Esophagus muscularis mucosa (tissue), 4 donors: ENCODE measurements around the gene FZD10. TPM values are rescaled to one million over a fixed set of nuclear protein-coding genes. Genes with fewer than 3 reads are reported as not detected.

Experiments used
- DNase-seq: peaks from one replicate; pipeline ENCODE4 v3.0.0-alpha.2; 2017; ENCODE audit errors: extremely low spot score
- H3K27ac ChIP-seq, 4 donors: fragments of 200-600 bp; sonication (generic); replicated peaks in 1 of 4; 1 replicate in 3 of 4; 2 replicates in 1 of 4; pipeline ENCODE4 v1.5.1; 2016 to 2019; ENCODE audit warnings: mild to moderate bottlenecking in 1 of 4
- H3K27me3 ChIP-seq, 4 donors: fragments of 200-600 bp; sonication (generic); one replicate each; pipeline versions ENCODE4 v1.5.1 to v1.6.0; 2016 to 2019
- H3K36me3 ChIP-seq, 4 donors: fragments of 200-600 bp; sonication (generic); one replicate each; pipeline ENCODE4 v1.5.1; 2016 to 2019
- H3K4me1 ChIP-seq, 4 donors: fragments of 200-600 bp; sonication (generic); one replicate each; pipeline ENCODE4 v1.5.1; 2016 to 2019
- H3K4me3 ChIP-seq, 4 donors: fragments of 200-600 bp; sonication (generic); 1 replicate in 2 of 4; 2 replicates in 2 of 4; pipeline ENCODE4 v1.5.1; 2016 to 2019; ENCODE audit warnings: mild to moderate bottlenecking in 4 of 4, moderate library complexity in 1 of 4
- H3K9me3 ChIP-seq, 4 donors: fragments of 200-600 bp; sonication (generic); 1 replicate in 3 of 4; 2 replicates in 1 of 4; pipeline ENCODE4 v1.5.1; 2016 to 2019
- EP300 ChIP-seq: sonication (generic); formaldehyde crosslinking; IDR thresholded peaks from one replicate; pipeline ENCODE4 v1.6.1; 2017; ENCODE audit warnings: antibody characterized with exemption
- POLR2A ChIP-seq: fragments of 450-650 bp; IDR thresholded peaks from one replicate; pipeline ENCODE4 v1.6.1; 2017; ENCODE audit warnings: antibody characterized with exemption, moderate library complexity, mild to moderate bottlenecking, low read depth
- POLR2AphosphoS5 ChIP-seq, 2 donors: sonication (generic); formaldehyde crosslinking; IDR thresholded peaks; one replicate each; pipeline ENCODE4 v1.6.1; 2017; ENCODE audit warnings: antibody characterized with exemption in 2 of 2
- WGBS: methylation state at CpG from one replicate; pipeline ENCODE4 v1.1.5; 2018; 5-methylcytosine and 5-hydroxymethylcytosine counted together
- intact Hi-C: fragments of 100-400 bp; cut with DNase I; formaldehyde crosslinking; loops from one replicate; pipeline ENCODE4 v1.15.1; 2023
- total RNA-seq, 4 donors: library from RNA; depleted of rRNA; stranded (reverse); fragments of >200 nt; gene quantifications; one replicate each; pipeline versions ENCODE4 v1.1.0 to v1.2.1, GENCODE V29; 2016
- TF ChIP-seq, protein P1 (sequence below), 3 experiments: fragments of 200-600 bp in 2 of 3; fragments of 450-650 bp in 1 of 3; sonication (generic) in 2 of 3; IDR thresholded peaks; one replicate each; pipeline ENCODE4 v1.5.1; 2017 to 2019; ENCODE audit warnings: antibody characterized with exemption in 3 of 3, mild to moderate bottlenecking in 2 of 3, moderate library complexity in 1 of 3

The FZD10 gene
- total RNA-seq, 4 donors from 2014 or later, result 0.42 to 1.5 (median 1.0) TPM

- Histone ChIP-seq H3K27me3 (peaks cover 0 to 86% (median 19%) of the 10 kb centered on the region in 4 donors), H3K27ac (no peak overlapping the region), H3K4me3 (no peak overlapping the region), H3K4me1 (peaks cover 14 to 27% (median 26%) of the 10 kb centered on the region in 4 donors), H3K9me3 (no peaks in the 10 kb centered on the region), H3K36me3 (no peaks in the 10 kb centered on the region)
- intact Hi-C loops, result no loop called here
- DNase-seq, result no peak
- TF ChIP-seq EP300 (no peak), POLR2AphosphoS5 (IDR thresholded peaks at IDR 0.05) (no peak), POLR2A (no peak)
- TF ChIP-seq, protein P1, sequence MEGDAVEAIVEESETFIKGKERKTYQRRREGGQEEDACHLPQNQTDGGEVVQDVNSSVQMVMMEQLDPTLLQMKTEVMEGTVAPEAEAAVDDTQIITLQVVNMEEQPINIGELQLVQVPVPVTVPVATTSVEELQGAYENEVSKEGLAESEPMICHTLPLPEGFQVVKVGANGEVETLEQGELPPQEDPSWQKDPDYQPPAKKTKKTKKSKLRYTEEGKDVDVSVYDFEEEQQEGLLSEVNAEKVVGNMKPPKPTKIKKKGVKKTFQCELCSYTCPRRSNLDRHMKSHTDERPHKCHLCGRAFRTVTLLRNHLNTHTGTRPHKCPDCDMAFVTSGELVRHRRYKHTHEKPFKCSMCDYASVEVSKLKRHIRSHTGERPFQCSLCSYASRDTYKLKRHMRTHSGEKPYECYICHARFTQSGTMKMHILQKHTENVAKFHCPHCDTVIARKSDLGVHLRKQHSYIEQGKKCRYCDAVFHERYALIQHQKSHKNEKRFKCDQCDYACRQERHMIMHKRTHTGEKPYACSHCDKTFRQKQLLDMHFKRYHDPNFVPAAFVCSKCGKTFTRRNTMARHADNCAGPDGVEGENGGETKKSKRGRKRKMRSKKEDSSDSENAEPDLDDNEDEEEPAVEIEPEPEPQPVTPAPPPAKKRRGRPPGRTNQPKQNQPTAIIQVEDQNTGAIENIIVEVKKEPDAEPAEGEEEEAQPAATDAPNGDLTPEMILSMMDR (IDR thresholded peaks at IDR 0.05), result no peak
- 67% methylated on average over 15 of the region's 15 CpGs for WGBS
Measured at GRCh38 chr12:130157998-130158753, 4.1 kb upstream of the FZD10 start.

GRCh38 chr12:130158754-130159059, 3.6 kb upstream of the FZD10 start:
- Histone ChIP-seq H3K27me3 (peaks cover 0 to 91% (median 21%) of the 10 kb centered on the region in 4 donors), H3K36me3 (no peaks in the 10 kb centered on the region)
- intact Hi-C loops, result no loop called here

DNA sequence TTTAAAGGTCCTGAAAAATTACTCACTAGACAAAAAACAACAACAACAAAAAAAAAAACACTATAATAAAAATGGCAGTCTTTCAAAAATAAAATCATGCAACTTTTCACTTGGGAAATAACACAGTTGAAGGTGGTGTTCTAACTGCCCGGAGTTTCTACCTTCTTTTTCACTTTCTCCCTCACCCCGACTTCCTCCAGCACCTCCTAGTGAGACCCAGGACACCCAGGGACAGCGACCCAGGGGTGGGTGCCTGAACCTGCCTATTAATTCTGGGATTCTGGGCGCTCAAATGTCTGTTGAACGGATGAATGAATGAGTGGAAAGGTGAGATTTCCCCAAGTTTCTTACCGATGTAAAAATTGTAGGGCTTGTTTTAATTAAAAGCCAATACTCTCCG, 2.0 kb upstream of the FZD10 start:
- peak overlapping the region in 1 of 4 donors; percentile 2 for H3K27ac ChIP-seq
- H3K4me3 ChIP-seq, result peak overlapping the region in 2 of 4 donors; percentile 49 to 52
- TF ChIP-seq EP300 (no peak), POLR2A (no peak), POLR2AphosphoS5 (IDR thresholded peaks at IDR 0.05) (no peak)
- TF ChIP-seq, protein P1 (IDR thresholded peaks at IDR 0.05), result no peak
- DNase-seq, result no peak
- H3K36me3 ChIP-seq, result no peaks in the 10 kb centered on the region
- 27% methylated on average over 7 of the region's 7 CpGs for WGBS
- H3K4me1 ChIP-seq, result peaks cover 14 to 31% (median 29%) of the 10 kb centered on the region in 4 donors
- intact Hi-C loops, result no loop called here
- H3K9me3 ChIP-seq, result no peaks in the 10 kb centered on the region
- H3K27me3 ChIP-seq, result peaks cover 0 to 90% (median 22%) of the 10 kb centered on the region in 4 donors

More at GRCh38 chr12:130158754-130159059, 3.6 kb upstream of the FZD10 start:
- Histone ChIP-seq H3K4me3 (no peak overlapping the region), H3K9me3 (no peaks in the 10 kb centered on the region), H3K27ac (no peak overlapping the region), H3K4me1 (peaks cover 14 to 31% (median 29%) of the 10 kb centered on the region in 4 donors)
- no peak for TF ChIP-seq POLR2AphosphoS5 (IDR thresholded peaks at IDR 0.05)
- no peak for TF ChIP-seq EP300
- TF ChIP-seq POLR2A, result no peak
- TF ChIP-seq, protein P1 (IDR thresholded peaks at IDR 0.05), result no peak
- 79% methylated on average over 7 of the region's 7 CpGs for WGBS
- DNase-seq, result no peak

GRCh38 chr12:130160711-130161231, 1.5 kb upstream of the FZD10 start:
- H3K4me3 ChIP-seq, result peak overlapping the region; percentile 49 to 59 (median 51)
- peaks cover 0 to 90% (median 22%) of the 10 kb centered on the region in 4 donors for H3K27me3 ChIP-seq
- peaks cover 14 to 31% (median 29%) of the 10 kb centered on the region in 4 donors for H3K4me1 ChIP-seq
- TF ChIP-seq, protein P1 (IDR thresholded peaks at IDR 0.05), result no peak
- no peak for TF ChIP-seq POLR2AphosphoS5 (IDR thresholded peaks at IDR 0.05)
- TF ChIP-seq POLR2A, result no peak
- TF ChIP-seq EP300, result no peak
- H3K27ac ChIP-seq, result peak overlapping the region in 1 of 4 donors; percentile 2
- 1% methylated on average over 14 of the region's 44 CpGs for WGBS
- intact Hi-C loops, result no loop called here
- DNase-seq, result no peak
- no peaks in the 10 kb centered on the region for H3K9me3 ChIP-seq
- H3K36me3 ChIP-seq, result no peaks in the 10 kb centered on the region
